Measurements from ENCODE around the gene TNP2.

TNP2 gene

GRCh38 chr16:11255737-11256660 lies 13.1 kb downstream of the TNP2 start, which contains the start of gene SOCS1:
Gene SOCS1, minus strand, starts transcription at chr16:11256204. Its CDS starts 726 bp downstream, at chr16:11255478.
- DNase-seq = peak; percentile 88

GRCh38 chr16:11254913-11255736 lies 14.0 kb downstream of the TNP2 start:
- peak; percentile 67 for DNase-seq

GRCh38 chr16:11253995-11254912 lies 14.9 kb downstream of the TNP2 start:
- no peak for DNase-seq

- DNase-seq = no peak
Observed at GRCh38 chr16:11253009-11253994, 15.8 kb downstream of the TNP2 start.

GRCh38 chr16:11252482-11252931 lies 16.6 kb downstream of the TNP2 start:
- no peak for DNase-seq

- no peak for DNase-seq
Observed at GRCh38 chr16:11251525-11252481, 17.3 kb downstream of the TNP2 start.

GRCh38 chr16:11250786-11251524 lies 18.2 kb downstream of the TNP2 start:
- no peak for DNase-seq

GRCh38 chr16:11250091-11250785 lies 18.9 kb downstream of the TNP2 start:
- no peak for DNase-seq

GRCh38 chr16:11249233-11250061 lies 19.7 kb downstream of the TNP2 start:
- DNase-seq = no peak

GRCh38 chr16:11248133-11248532 lies 21.0 kb downstream of the TNP2 start:
- no peak for DNase-seq

GRCh38 chr16:11245988-11246387 lies 23.1 kb downstream of the TNP2 start:
- DNase-seq = no peak

GRCh38 chr16:11245222-11245737 lies 23.8 kb downstream of the TNP2 start:
- no peak for DNase-seq

GRCh38 chr16:11242658-11243057 lies 26.5 kb downstream of the TNP2 start:
- no peak for DNase-seq

- no peak for DNase-seq
Observed at GRCh38 chr16:11241480-11242204, 27.5 kb downstream of the TNP2 start.

GRCh38 chr16:11240636-11241473 lies 28.3 kb downstream of the TNP2 start:
- no peak for DNase-seq
